Neuronal stem cell (in vitro differentiated cells): ENCODE measurements around the gene SP140.
"Not testable (repeated sequence)": the region's sequence is repeated elsewhere in the genome, so short reads cannot be mapped to it uniquely, and the experiment has no call there.

Experiments used
- DNase-seq: peaks from one replicate; pipeline ENCODE4 v3.0.0-alpha.2; 2013; ENCODE audit warnings: low spot score
- H2AFZ ChIP-seq: one replicate; pipeline ENCODE4 v1.6.1; 2013; ENCODE audit warnings: mild to moderate bottlenecking, low read length, inconsistent platforms
- H2AK5ac ChIP-seq: 2 replicates; pipeline ENCODE4 v1.6.1; 2013; ENCODE audit warnings: low read depth, mild to moderate bottlenecking, inconsistent platforms, low read length, moderate library complexity, mixed read lengths
- H2BK120ac ChIP-seq: 2 replicates; pipeline ENCODE4 v1.6.1; 2013; ENCODE audit warnings: low read depth, mild to moderate bottlenecking, inconsistent platforms, low read length, moderate library complexity, mixed read lengths
- H2BK12ac ChIP-seq: one replicate; pipeline ENCODE4 v1.6.1; 2013; ENCODE audit warnings: low read length, inconsistent platforms
- H2BK15ac ChIP-seq: 2 replicates; pipeline ENCODE4 v1.6.1; 2013; ENCODE audit warnings: mild to moderate bottlenecking, low read length, inconsistent platforms, mixed read lengths
- H2BK5ac ChIP-seq: one replicate; pipeline ENCODE4 v1.6.1; 2013; ENCODE audit warnings: inconsistent platforms, mild to moderate bottlenecking, low read length, moderate library complexity
- H3K14ac ChIP-seq: one replicate; pipeline ENCODE4 v1.6.1; 2013; ENCODE audit warnings: low read length, inconsistent platforms
- H3K18ac ChIP-seq: 2 replicates; pipeline ENCODE4 v1.6.1; 2013; ENCODE audit warnings: low read length, inconsistent platforms
- H3K23ac ChIP-seq: 2 replicates; pipeline ENCODE4 v1.6.1; 2013; ENCODE audit warnings: low read depth, mild to moderate bottlenecking, mixed read lengths, low read length, inconsistent platforms; ENCODE audit not compliant: poor library complexity
- H3K27ac ChIP-seq: replicated peaks from 3 replicates; pipeline ENCODE4 v1.5.1; 2013; ENCODE audit warnings: low read length, inconsistent platforms
- H3K27me3 ChIP-seq, 3 experiments: 2 replicates each; pipeline ENCODE4 v1.6.1; 2013; ENCODE audit warnings: low read length in 3 of 3, mild to moderate bottlenecking in 2 of 3, inconsistent platforms in 1 of 3, low read depth in 1 of 3, mixed read lengths in 1 of 3, moderate library complexity in 1 of 3; ENCODE audit not compliant: control insufficient read depth in 3 of 3, insufficient read depth in 3 of 3
- H3K36me3 ChIP-seq, 2 donors: replicated peaks in 1 of 2; 2 replicates each; pipeline ENCODE4 v1.6.1; 2013; ENCODE audit warnings: low read length in 2 of 2; ENCODE audit not compliant: control insufficient read depth in 2 of 2, insufficient read depth in 2 of 2
- H3K4ac ChIP-seq: 2 replicates; pipeline ENCODE4 v1.6.1; 2013; ENCODE audit warnings: inconsistent platforms, mild to moderate bottlenecking, low read length, moderate library complexity
- H3K4me1 ChIP-seq, 2 donors: 1 replicate in 1 of 2; 2 replicates in 1 of 2; pipeline ENCODE4 v1.6.1; 2013; ENCODE audit warnings: low read length in 2 of 2, low read depth in 1 of 2; ENCODE audit not compliant: control insufficient read depth in 2 of 2, insufficient read depth in 1 of 2
- H3K4me2 ChIP-seq: one replicate; pipeline ENCODE4 v1.6.1; 2013; ENCODE audit warnings: mild to moderate bottlenecking, low read length, inconsistent platforms; ENCODE audit not compliant: insufficient read depth, poor library complexity, severe bottlenecking
- H3K4me3 ChIP-seq, 2 donors: 2 replicates each; pipeline ENCODE4 v1.5.1; 2013; ENCODE audit warnings: low read length in 2 of 2, mild to moderate bottlenecking in 2 of 2, inconsistent platforms in 1 of 2, moderate library complexity in 1 of 2
- H3K79me1 ChIP-seq: one replicate; pipeline ENCODE4 v1.6.1; 2013; ENCODE audit warnings: low read depth, mild to moderate bottlenecking, inconsistent platforms, low read length, moderate library complexity
- H3K9ac ChIP-seq: one replicate; pipeline ENCODE4 v1.6.1; 2013; ENCODE audit warnings: mild to moderate bottlenecking, low read depth, low read length, inconsistent platforms; ENCODE audit not compliant: poor library complexity
- H3K9me3 ChIP-seq, 2 donors: replicated peaks in 1 of 2; 2 replicates each; pipeline versions ENCODE3 to v1.6.1; 2013; ENCODE audit warnings: low read length in 2 of 2, mild to moderate bottlenecking in 2 of 2, inconsistent platforms in 1 of 2, low read depth in 1 of 2, mixed read lengths in 1 of 2, moderate library complexity in 1 of 2; ENCODE audit not compliant: control insufficient read depth in 2 of 2, insufficient read depth in 1 of 2
- H4K8ac ChIP-seq: one replicate; pipeline ENCODE4 v1.6.1; 2013; ENCODE audit warnings: low read depth, mild to moderate bottlenecking, inconsistent platforms, low read length, moderate library complexity
- H4K91ac ChIP-seq: one replicate; pipeline ENCODE4 v1.6.1; 2013; ENCODE audit warnings: low read length, low read depth, mild to moderate bottlenecking, inconsistent platforms; ENCODE audit not compliant: poor library complexity
- WGBS, 2 donors: extraction: QIAGEN DNeasy Blood & Tissue Kit; methylation state at CpG; one replicate each; pipeline ENCODE4 v1.1.7; 2013; ENCODE audit warnings: missing lambda C conversion rate in 2 of 2, mixed read lengths in 1 of 2; ENCODE audit not compliant: insufficient read length in 2 of 2, insufficient replicate concordance in 1 of 2; ENCODE audit errors: extremely low coverage in 2 of 2; 5-methylcytosine and 5-hydroxymethylcytosine counted together

Gene SP140

DNA sequence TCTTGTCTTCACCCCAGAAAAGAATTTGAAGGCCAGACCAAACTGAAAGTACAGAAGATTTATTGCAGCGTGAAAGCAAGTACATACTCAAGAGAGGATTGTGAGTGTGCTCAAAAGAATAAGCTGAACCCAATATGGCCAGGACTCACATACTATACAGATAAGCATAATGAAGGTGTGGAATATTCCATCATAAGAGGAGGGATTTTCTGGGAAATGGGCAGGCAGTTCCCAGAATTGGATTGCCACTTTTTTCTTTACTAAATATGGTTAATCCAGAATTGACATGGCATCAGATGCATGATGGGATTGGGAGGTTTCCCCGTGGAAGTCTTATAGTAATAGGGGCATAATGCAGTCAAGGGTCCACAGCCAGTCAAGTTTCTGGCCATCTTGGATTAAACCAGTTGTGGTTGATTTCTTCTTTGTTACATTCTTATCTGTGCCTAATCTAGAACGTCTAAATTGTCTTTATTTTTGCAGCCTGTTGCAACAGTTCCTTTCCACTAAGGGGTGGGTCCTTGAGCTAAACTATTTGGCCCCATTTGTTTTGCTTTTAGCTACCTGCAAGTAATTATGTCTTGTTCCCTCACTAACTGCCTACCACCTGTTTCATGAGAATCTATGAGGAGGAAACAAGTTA is 110.4 kb downstream of the SP140 start:
- Histone ChIP-seq H4K8ac (no peak overlapping the region), H2AFZ (no peak overlapping the region), H2BK12ac (no peak overlapping the region), H4K91ac (no peak overlapping the region), H2BK15ac (no peak overlapping the region), H3K18ac (no peak overlapping the region), H3K4me2 (no peak overlapping the region), H3K4ac (no peak overlapping the region), H3K27ac (no peak overlapping the region), H3K23ac (no peak overlapping the region), H3K27me3 (no peaks in the 10 kb centered on the region), H3K9me3 (no peaks in the 10 kb centered on the region), H3K9ac (no peak overlapping the region), H3K4me3 (no peak overlapping the region), H3K36me3 (no peaks in the 10 kb centered on the region), H3K79me1 (no peaks in the 10 kb centered on the region), H2BK120ac (no peak overlapping the region), H2BK5ac (no peak overlapping the region), H3K14ac (no peak overlapping the region), H3K4me1 (no peaks in the 10 kb centered on the region), H2AK5ac (no peak overlapping the region)
- DNase-seq: no peak
- WGBS, 2 donors: no CpG with 5 or more reads among the region's 3 CpGs

DNA sequence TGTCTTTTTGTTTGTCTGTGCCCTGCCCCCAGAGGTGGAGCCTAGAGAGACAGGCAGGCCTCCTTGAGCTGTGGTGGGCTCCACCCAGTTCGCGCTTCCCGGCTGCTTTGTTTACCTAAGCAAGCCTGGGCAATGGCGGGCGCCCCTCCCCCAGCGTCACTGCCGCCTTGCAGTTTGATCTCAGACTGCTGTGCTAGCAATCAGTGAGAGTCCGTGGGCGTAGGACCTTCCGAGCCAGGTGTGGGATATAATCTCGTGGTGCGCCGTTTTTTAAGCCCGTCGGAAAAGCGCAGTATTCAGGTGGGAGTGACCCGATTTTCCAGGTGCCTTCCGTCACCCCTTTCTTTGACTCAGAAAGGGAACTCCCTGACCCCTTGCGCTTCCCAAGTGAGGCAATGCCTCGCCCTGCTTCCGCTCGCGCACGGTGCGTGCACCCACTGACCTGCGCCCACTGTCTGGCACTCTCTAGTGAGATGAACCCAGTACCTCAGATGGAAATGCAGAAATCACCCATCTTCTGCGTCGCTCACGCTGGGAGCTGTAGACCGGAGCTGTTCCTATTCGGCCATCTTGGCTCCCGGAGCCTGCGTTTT is 116.5 kb downstream of the SP140 start:
- H3K79me1 ChIP-seq, H3K4me2 ChIP-seq, H2AFZ ChIP-seq, DNase-seq, H2BK15ac ChIP-seq, H3K4me3 ChIP-seq, H4K91ac ChIP-seq, H3K14ac ChIP-seq, H4K8ac ChIP-seq, H3K9me3 ChIP-seq, H2AK5ac ChIP-seq, H3K4me1 ChIP-seq, H3K18ac ChIP-seq, H3K23ac ChIP-seq, H2BK120ac ChIP-seq, H3K27ac ChIP-seq, H3K27me3 ChIP-seq, H3K36me3 ChIP-seq, H3K9ac ChIP-seq, H2BK5ac ChIP-seq, H2BK12ac ChIP-seq, H3K4ac ChIP-seq: not testable (repeated sequence)
- no CpG with 5 or more reads among the region's 33 CpGs for whole genome bisulfite sequencing, 2 donors

DNA sequence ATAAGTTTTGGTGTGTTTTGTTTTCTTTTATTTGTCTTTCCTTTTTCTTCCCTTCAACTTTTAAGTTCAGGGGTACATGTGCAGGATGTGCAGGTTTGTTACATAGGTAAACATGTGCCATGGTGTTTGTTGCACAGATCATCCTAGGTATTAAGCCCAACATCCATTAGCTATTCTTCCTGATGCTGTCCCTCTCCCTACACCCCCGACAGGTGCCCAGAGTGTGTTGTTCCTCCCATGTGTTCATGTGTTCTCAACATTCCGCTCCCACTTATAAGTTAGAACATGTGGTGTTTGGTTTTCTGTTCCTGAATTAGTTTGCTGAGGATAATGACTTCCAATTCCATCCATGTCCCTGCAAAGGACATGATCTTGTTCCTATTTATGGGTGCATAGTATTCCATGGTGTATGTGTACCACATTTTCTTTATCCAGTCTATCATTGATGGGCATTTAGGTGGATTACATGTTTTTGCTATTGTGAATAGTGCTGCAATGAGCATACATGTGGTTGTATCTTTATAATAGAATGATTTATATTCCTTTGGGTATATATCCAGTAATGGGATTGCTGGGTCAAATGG is 117.6 kb downstream of the SP140 start:
- not testable (repeated sequence) for H4K8ac ChIP-seq, H2AK5ac ChIP-seq, H3K4ac ChIP-seq, H3K79me1 ChIP-seq, DNase-seq, H3K9ac ChIP-seq, H3K27ac ChIP-seq, H2BK5ac ChIP-seq, H2AFZ ChIP-seq, H3K9me3 ChIP-seq, H3K14ac ChIP-seq, H3K27me3 ChIP-seq, H2BK120ac ChIP-seq, H2BK15ac ChIP-seq, H3K36me3 ChIP-seq, H3K4me1 ChIP-seq, H4K91ac ChIP-seq, H3K18ac ChIP-seq, H3K4me2 ChIP-seq, H3K23ac ChIP-seq, H3K4me3 ChIP-seq, H2BK12ac ChIP-seq
- no CpG with 5 or more reads among the region's 2 CpGs for WGBS, 2 donors

DNA sequence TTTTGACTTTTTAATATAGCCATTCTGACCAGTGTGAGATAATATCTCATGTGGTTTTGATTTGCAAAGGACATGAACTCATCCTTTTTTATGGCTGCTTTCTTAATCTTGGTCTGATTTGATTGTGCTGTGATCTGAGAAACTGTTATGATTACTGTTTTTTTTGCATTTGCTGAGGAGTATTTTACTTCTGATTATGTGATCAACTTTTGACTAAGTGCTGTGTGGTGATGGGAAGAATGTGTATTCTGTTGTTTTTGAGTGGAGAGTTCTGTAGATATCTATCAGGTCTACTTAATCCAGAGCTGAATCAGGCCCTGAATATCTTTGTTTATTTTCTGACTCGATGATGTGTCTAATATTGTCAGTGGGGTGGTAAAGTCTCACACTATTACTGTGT is 118.2 kb downstream of the SP140 start:
- H3K9ac ChIP-seq: no peak overlapping the region
- no CpG with 5 or more reads among the region's 1 CpG for WGBS, 2 donors
- no peaks in the 10 kb centered on the region for H3K79me1 ChIP-seq
- no peak overlapping the region for H3K18ac ChIP-seq
- H3K9me3 ChIP-seq: no peaks in the 10 kb centered on the region
- H2AK5ac ChIP-seq: no peak overlapping the region
- no peaks in the 10 kb centered on the region for H3K36me3 ChIP-seq
- H3K4ac ChIP-seq: no peak overlapping the region
- H2BK12ac ChIP-seq: no peak overlapping the region
- H2BK15ac ChIP-seq: no peak overlapping the region
- no peak overlapping the region for H4K8ac ChIP-seq
- no peak overlapping the region for H2BK120ac ChIP-seq
- H3K27ac ChIP-seq: no peak overlapping the region
- no peak overlapping the region for H3K4me3 ChIP-seq
- no peak overlapping the region for H4K91ac ChIP-seq
- no peak overlapping the region for H3K14ac ChIP-seq
- H3K23ac ChIP-seq: no peak overlapping the region
- H3K4me2 ChIP-seq: no peak overlapping the region
- no peak overlapping the region for H2AFZ ChIP-seq
- DNase-seq: no peak
- H3K4me1 ChIP-seq: no peaks in the 10 kb centered on the region
- H2BK5ac ChIP-seq: no peak overlapping the region
- no peaks in the 10 kb centered on the region for H3K27me3 ChIP-seq
